Measurements from ENCODE around the gene GNAT2. TPM values are rescaled to one million over a fixed set of nuclear protein-coding genes. Genes with fewer than 3 reads are reported as not detected.

Gene GNAT2
- total and polyA plus RNA-seq, 10 of the 15 experiments (the other 5 are each of a cell fraction or from before 2014, with no cell fraction given), result 0.08 to 1.3 (median 0.41) TPM

GRCh38 chr1:109641078-109641740 lies 21.8 kb upstream of the GNAT2 start:
- no TSS peak for BruUV-seq (replicated peaks)
- SMC1A ChIA-PET (ENCODE audit: uncharacterized antibody, unreplicated experiment), result interaction anchor here (0.7 to 9.1 kb wide), 16 partner anchors 10 to 369 kb away, joined by 3 to 117 read pairs (median 8); partner anchors contain the start of genes AHCYL1, EPS8L3, GSTM1 and GSTM4
- RAD21 ChIA-PET (ENCODE audit: unreplicated experiment), result interaction anchor here (1.1 to 7.3 kb wide), 16 partner anchors 8 to 371 kb away, joined by 3 to 106 read pairs (median 14); partner anchors contain the start of genes AHCYL1, GNAI3 and GSTM1
- no peak for ATAC-seq
- DNase-seq (ENCODE audit: low read depth, low spot score), result no peak
- FAIRE-seq, result no peak
- Histone ChIP-seq H3K4me1 (ENCODE audit: control insufficient read depth, insufficient read depth, low read length) (peaks cover 9% of the 10 kb centered on the region), H3K9ac (ENCODE audit: control insufficient read depth, insufficient read depth, low read length) (no peak overlapping the region), H3K4me3 (no peak overlapping the region), H4K20me1 (ENCODE audit: control insufficient read depth, insufficient read depth) (no peaks in the 10 kb centered on the region), H3K36me3 (ENCODE audit: control insufficient read depth in 2 of 2, insufficient read depth in 2 of 2, low read length in 1 of 2) (no peaks in the 10 kb centered on the region), H3K9me3 (replicated peaks; ENCODE audit: control insufficient read depth, insufficient read depth, low read length) (no peaks in the 10 kb centered on the region), H3K27ac (ENCODE audit: control insufficient read depth, insufficient read depth) (no peak overlapping the region), H3K27me3 (replicated peaks in 1 of 2; ENCODE audit: control insufficient read depth in 2 of 2, insufficient read depth in 2 of 2, low read length in 1 of 2) (no peaks in the 10 kb centered on the region), H2AFZ (ENCODE audit: control insufficient read depth, low read depth, low read length) (no peak overlapping the region), H3K4me2 (ENCODE audit: control insufficient read depth, insufficient read depth) (no peak overlapping the region), H3K79me2 (ENCODE audit: control insufficient read depth, insufficient read depth, low read length) (no peaks in the 10 kb centered on the region)
- CTCF ChIA-PET, result interaction anchor here (0.5 to 10.7 kb wide), 48 partner anchors 11 to 562 kb away, joined by 3 to 299 read pairs (median 6); partner anchors contain the start of genes AHCYL1, CYB561D1, GNAI3 and GSTM1
- WGBS (ENCODE audit: insufficient coverage, insufficient replicate concordance, low lambda C conversion rate, missing lambda C conversion rate), result 68% methylated on average over 2 of the region's 2 CpGs
- TF ChIP-seq ZNF384 (IDR thresholded peaks at IDR 0.05; ENCODE audit: borderline replicate concordance, low read depth, low read length) (no peak), GATAD2B (conservative IDR thresholded peaks at IDR 0.05; ENCODE audit: low read depth) (no peak), CHD2 (IDR thresholded peaks at IDR 0.05; ENCODE audit: borderline replicate concordance, low read depth, low read length) (no peak), RUNX3 (IDR thresholded peaks at IDR 0.05; ENCODE audit: low read length) (no peak), BMI1 (IDR thresholded peaks at IDR 0.05; ENCODE audit: borderline replicate concordance) (no peak), CREM (IDR thresholded peaks at IDR 0.05; ENCODE audit: low read depth) (no peak), GABPA (IDR thresholded peaks at IDR 0.05; ENCODE audit: low read depth) (no peak), NR2C1 (IDR thresholded peaks at IDR 0.05) (no peak), IRF4 (IDR thresholded peaks at IDR 0.05; ENCODE audit: low read depth, low read length) (no peak), NFXL1 (IDR thresholded peaks at IDR 0.05; ENCODE audit: borderline replicate concordance) (no peak), BCLAF1 (IDR thresholded peaks at IDR 0.05) (no peak), RELB (IDR thresholded peaks at IDR 0.05; ENCODE audit: low read depth) (no peak)
- intact Hi-C loops (cut with micrococcal nuclease; ENCODE audit: unreplicated experiment), result loop anchor here (5.0 kb wide), 4 partner anchors 46 to 341 kb away; partner anchors contain the start of genes AHCYL1, GNAI3 and GSTM1
- in situ Hi-C loops (cut with MboI), result loop anchor here (5.0 kb wide), 2 partner anchors 131 to 346 kb away; no protein-coding TSS in a partner anchor
- POLR2A ChIA-PET, result interaction anchor here (1.3 to 3.2 kb wide), 4 partner anchors 9 to 95 kb away, joined by 4 to 13 read pairs (median 8); partner anchors contain the start of genes GNAI3 and GSTM1

Measured in GM12878 (cell line).